Right lobe of liver (tissue), 6 donors: ENCODE results near the gene EMC6. TPM values are rescaled to one million over a fixed set of nuclear protein-coding genes. Genes with fewer than 3 reads are reported as not detected.
A peak's percentile ranks its signal among the peaks of the same experiment; 100 is the strongest.

ENCODE experiments used
- ATAC-seq, 4 donors: fragments of 200-7000 bp; cut with Tn5 transposase; one replicate each; pipeline ENCODE4 v1.9.1; 2020; ENCODE audit warnings: mild to moderate bottlenecking in 4 of 4, moderate library complexity in 4 of 4
- DNase-seq, 3 donors: peaks; one replicate each; pipeline ENCODE4 v3.0.0-alpha.2; 2020
- H3K27ac ChIP-seq, 3 donors: fragments of 200-600 bp; one replicate each; pipeline ENCODE4 v1.8.0; 2022
- H3K27me3 ChIP-seq, 2 donors: fragments of 200-600 bp; one replicate each; pipeline ENCODE4 v1.8.0; 2022
- H3K36me3 ChIP-seq, 4 donors: fragments of 200-600 bp; sonication (generic) in 1 of 4; one replicate each; pipeline versions ENCODE4 v1.5.1 to v1.8.0; 2017 to 2022; ENCODE audit warnings: control low read depth in 1 of 4
- H3K4me1 ChIP-seq, 4 donors: fragments of 200-600 bp; sonication (generic) in 1 of 4; one replicate each; pipeline versions ENCODE4 v1.5.1 to v1.8.0; 2017 to 2022; ENCODE audit warnings: control low read depth in 1 of 4
- H3K4me3 ChIP-seq, 3 donors: fragments of 200-600 bp; one replicate each; pipeline ENCODE4 v1.8.0; 2022
- H3K9me3 ChIP-seq, 4 donors: fragments of 200-600 bp; sonication (generic) in 1 of 4; one replicate each; pipeline versions ENCODE4 v1.5.1 to v1.8.0; 2017 to 2022; ENCODE audit warnings: control low read depth in 1 of 4
- CTCF ChIP-seq, 4 donors: fragments of 200-600 bp in 3 of 4; fragments of 450-650 bp in 1 of 4; IDR thresholded peaks; one replicate each; pipeline versions ENCODE4 v1.5.1 to v1.8.0; 2016 to 2022; ENCODE audit warnings: antibody characterized with exemption in 4 of 4, mild to moderate bottlenecking in 2 of 4
- POLR2A ChIP-seq: fragments of 450-650 bp; IDR thresholded peaks from one replicate; pipeline ENCODE4 v1.6.1; 2017; ENCODE audit warnings: antibody characterized with exemption, mild to moderate bottlenecking
- WGBS: methylation state at CpG from one replicate; pipeline ENCODE4 v1.1.6; 2018; ENCODE audit warnings: low coverage, low lambda C conversion rate; ENCODE audit not compliant: insufficient coverage; ENCODE audit errors: missing lambda C conversion rate; 5-methylcytosine and 5-hydroxymethylcytosine counted together
- intact Hi-C, 2 donors: fragments of 100-400 bp; cut with DNase I; formaldehyde crosslinking; loops; one replicate each; pipeline versions ENCODE4 v1.11.2 to v1.14.1; 2022
- total RNA-seq, 6 experiments: library from RNA; depleted of rRNA in 2 of 6; stranded (reverse); fragments of >200 nt in 2 of 6; fragmentation: NEBNext Ultra II Directional in 3 of 6; extraction: Animal tissue kit (Norgen Biotek cat#: 25700) in 3 of 6; gene quantifications; one replicate each; pipeline versions ENCODE4 v1.1.0 to v1.2.4, GENCODE V29; 2016 to 2023
- donor health status: DM: no; HTN: yes; CAD: no.
- donor health status: DM: no; HTN: no; CAD: no.
- donor health status: DM: no; HTN: no; CAD: no.
- donor health status: DM: no; HTN: yes; CAD: no.
- donor health status: DM: no; HTN: yes; CAD: no.

The EMC6 gene
- total RNA-seq, 6 experiments from 2014 or later, result 19.7 to 27.7 (median 24.4) TPM

DNA sequence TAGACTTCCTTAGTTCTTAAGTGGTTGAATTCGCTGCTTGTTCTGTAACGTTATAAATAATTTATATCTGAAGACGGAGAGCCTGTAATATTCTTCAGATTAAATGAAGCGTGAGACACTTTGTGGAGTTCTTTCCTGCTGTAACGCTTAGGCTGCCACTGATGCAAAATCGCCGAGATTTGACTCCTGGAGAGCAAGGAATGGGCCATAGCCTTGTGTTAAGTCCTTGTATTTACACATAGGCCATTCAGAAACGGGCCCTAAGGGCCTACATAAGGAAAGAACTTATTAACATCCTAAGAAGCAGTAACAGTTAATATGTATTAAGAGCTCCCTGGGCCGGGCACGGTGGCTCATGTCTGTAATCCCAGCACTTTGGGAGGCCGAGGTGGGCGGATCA is 936 bp downstream of the EMC6 start:
- H3K36me3 ChIP-seq, result no peaks in the 10 kb centered on the region
- 44% methylated on average over 12 of the region's 12 CpGs for WGBS
- DNase-seq, result no peak
- H3K27ac ChIP-seq, result no peak overlapping the region
- no peaks in the 10 kb centered on the region for H3K9me3 ChIP-seq
- peaks cover 0 to 17% (median 1%) of the 10 kb centered on the region in 4 donors for H3K4me1 ChIP-seq
- ATAC-seq, result no peak
- intact Hi-C loops, result no loop called here
- H3K4me3 ChIP-seq, result peak overlapping the region; percentile 91 to 97 (median 92)
- TF ChIP-seq POLR2A (no peak), CTCF (IDR thresholded peaks at IDR 0.05) (no peak)
- H3K27me3 ChIP-seq, result no peaks in the 10 kb centered on the region

DNA sequence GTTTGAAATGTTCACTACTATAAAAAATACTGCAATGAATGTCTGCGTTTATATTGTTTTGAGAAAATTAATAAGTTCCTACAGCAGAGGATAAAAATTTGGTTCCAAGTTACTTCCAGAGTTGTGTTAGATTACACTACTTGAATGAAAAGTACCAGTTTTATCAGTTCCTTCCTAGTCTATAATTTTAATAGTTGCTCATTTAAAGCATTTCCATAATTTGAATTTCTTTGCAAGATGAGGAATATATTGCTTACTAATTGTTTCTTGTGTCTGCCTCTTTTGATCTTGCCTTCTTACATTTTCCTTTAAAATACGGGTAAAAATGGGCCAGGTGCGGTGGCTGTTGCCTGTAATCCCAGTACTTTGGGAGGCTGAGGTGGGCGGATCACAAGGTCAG is 4.0 kb downstream of the EMC6 start:
- Histone ChIP-seq H3K4me1 (peaks cover 0 to 10% (median 1%) of the 10 kb centered on the region in 4 donors), H3K27ac (no peak overlapping the region), H3K9me3 (no peaks in the 10 kb centered on the region), H3K27me3 (no peaks in the 10 kb centered on the region), H3K4me3 (no peak overlapping the region), H3K36me3 (no peaks in the 10 kb centered on the region)
- intact Hi-C loops, result no loop called here
- 98% methylated on average over 4 of the region's 4 CpGs for WGBS
- no peak for DNase-seq
- ATAC-seq, result no peak
- TF ChIP-seq POLR2A, result no peak
- TF ChIP-seq CTCF (IDR thresholded peaks at IDR 0.05), result no peak

GRCh38 chr17:3675886-3676285 is 7.3 kb downstream of the EMC6 start:
- no peaks in the 10 kb centered on the region for H3K9me3 ChIP-seq
- no peak overlapping the region for H3K4me3 ChIP-seq
- no peaks in the 10 kb centered on the region for H3K27me3 ChIP-seq
- DNase-seq (no peak), ATAC-seq (no peak)
- no peak for TF ChIP-seq POLR2A
- no peak for TF ChIP-seq CTCF (IDR thresholded peaks at IDR 0.05)
- no peaks in the 10 kb centered on the region for H3K4me1 ChIP-seq
- WGBS, result 67% methylated on average over 5 of the region's 11 CpGs
- H3K36me3 ChIP-seq, result no peaks in the 10 kb centered on the region
- intact Hi-C loops, result no loop called here
- no peak overlapping the region for H3K27ac ChIP-seq

DNA sequence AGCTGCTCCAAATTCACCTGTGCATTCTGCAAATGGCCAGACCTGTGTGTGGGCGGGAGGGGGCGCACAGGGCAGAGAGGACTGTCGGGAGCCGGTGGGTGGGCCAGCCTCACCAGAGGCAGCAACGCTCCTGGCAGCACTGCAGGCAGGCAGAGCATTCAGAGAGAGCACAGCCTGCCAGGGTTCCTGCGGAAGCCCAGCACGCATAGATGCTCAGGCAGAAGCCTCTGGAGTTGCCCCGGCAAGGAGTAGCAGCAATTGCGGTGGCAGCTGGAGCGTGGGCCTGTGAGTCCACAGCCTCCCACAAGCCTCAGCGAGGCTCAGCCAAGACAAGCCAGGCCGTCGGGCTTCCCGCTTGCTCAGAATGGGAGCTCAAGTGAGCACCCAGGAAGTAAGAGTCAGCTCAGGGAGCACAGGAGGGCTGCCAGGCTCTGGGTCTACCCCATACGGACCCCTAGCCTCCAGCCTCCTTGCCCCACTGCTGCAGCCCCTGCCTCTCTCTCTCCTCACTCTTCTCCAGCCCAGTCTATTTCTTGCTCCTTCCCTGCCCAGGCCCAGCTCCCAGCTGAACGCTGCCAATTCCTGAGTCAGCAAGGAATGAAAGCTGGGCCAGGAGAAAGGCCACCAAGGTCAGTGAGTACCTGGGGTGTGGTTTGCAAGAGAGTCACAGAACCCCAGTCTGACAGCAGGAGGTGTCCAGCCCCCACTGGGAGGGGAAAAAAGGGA is 9.6 kb downstream of the EMC6 start:
- ATAC-seq, result no peak
- no peak for TF ChIP-seq CTCF (IDR thresholded peaks at IDR 0.05)
- no peak for TF ChIP-seq POLR2A
- intact Hi-C loops, result no loop called here
- WGBS, result no CpG with 5 or more reads among the region's 16 CpGs
- Histone ChIP-seq H3K27ac (no peak overlapping the region), H3K36me3 (no peaks in the 10 kb centered on the region), H3K27me3 (no peaks in the 10 kb centered on the region), H3K4me3 (no peak overlapping the region), H3K9me3 (no peaks in the 10 kb centered on the region), H3K4me1 (no peaks in the 10 kb centered on the region)
- DNase-seq, result no peak
